Hematopoietic multipotent progenitor cell treated with erythropoietin and hydrocortisone succinate and interleukin-3 and kit ligand, for 17 days (in vitro differentiated cells): ENCODE data around the gene WHRN.

ENCODE experiments used
- DNase-seq: peaks from one replicate; pipeline ENCODE4 v3.0.0-alpha.2; 2015; ENCODE audit warnings: low spot score

The WHRN gene

GRCh38 chr9:114505187-114506081, at the start of gene WHRN:
WHRN (minus strand) TSS chr9:114505473; CDS start chr9:114504801, 672 bp downstream.
- no peak for DNase-seq

DNA sequence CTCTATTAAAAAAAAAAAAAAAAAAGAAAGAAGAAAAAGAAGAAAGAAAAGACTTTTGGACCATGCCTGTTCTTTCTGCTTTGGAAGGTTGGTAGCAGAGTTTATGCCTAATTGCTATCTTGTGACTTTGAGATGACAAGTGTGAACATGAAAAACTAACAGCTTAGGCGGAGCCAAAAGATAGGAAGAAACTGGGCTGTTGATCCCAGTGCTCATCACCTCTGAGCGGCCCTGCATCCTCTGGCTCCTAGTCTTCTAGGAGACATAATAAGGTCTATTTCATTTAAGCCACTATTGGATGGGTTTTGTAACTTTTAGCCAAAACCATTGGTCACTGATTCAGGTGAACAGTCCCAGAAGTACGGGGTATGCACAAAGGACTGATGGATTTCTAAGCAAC, 47.9 kb upstream of the WHRN start:
- no peak for DNase-seq

GRCh38 chr9:114552706-114553105, 47.4 kb upstream of the WHRN start:
- no peak for DNase-seq

- no peak for DNase-seq
Measured at GRCh38 chr9:114551750-114552685, 46.7 kb upstream of the WHRN start.

DNA sequence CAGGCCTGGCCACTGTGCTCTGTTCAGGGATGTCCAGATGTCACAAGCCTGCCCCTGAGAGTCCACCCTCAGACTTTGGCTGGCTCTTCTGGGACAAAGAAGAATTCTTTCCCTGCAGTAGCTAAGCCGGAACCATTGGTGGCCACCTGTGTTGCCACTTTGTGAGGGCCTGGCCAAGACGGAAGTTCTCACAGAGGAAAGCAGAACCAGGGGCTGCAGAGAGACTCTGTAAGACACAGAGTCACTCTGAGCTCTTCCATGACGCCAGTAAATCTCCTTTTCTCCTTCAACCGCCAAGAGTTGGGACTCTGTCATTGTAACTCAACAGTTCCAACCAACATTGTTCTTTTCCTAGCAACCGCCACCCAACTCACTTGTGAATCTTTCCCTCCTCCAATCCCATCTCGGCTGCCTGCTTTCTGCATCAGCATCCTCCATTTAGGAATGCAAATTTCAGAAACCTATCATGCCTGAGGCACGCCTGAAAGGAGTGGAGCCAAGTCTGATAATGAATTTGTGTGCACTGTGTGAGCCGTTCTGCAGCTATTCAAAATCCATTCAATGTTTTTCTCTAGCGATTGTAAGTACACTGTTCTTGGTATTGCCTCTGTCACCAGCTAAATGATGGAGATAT, 44.5 kb upstream of the WHRN start:
- DNase-seq = no peak

DNA sequence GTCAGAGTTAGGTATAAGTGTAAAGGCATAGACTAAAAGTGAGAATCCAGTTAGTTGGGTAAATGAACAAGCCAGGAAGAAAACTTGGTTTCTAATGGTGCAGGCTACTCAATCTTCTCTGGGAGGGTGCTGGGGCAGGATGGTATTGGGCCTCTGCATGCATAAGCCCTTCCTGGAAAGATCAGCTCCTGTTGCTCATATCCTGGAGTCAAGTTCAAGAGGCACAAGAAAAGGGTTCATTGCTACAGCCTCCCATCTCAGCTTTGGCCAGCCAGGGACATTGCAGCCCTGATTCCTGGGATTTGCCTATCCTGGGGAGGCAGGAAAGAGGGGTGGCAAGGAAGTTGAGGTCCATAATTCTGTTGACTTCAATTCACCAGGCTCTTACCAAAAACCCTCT, 41.6 kb upstream of the WHRN start:
- no peak for DNase-seq

DNA sequence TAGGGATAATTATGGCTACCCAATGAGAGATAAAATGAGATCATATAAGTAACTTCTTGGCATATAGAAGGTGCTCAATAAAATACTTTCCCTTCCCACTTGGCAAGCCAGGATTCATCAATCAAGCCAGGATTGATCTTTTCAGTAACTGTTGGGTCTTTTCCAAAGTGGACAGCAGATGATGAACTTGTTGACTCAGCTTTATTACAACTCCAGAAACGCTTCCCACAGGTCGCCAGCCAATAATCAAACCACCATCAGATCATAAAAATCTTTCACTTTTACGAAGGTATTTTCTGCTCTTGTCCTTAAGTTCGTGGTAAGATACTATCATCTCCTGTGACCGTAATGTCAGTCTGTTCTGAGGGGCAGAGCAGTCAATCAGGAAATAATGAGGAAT, 39.8 kb upstream of the WHRN start:
- DNase-seq = no peak

DNA sequence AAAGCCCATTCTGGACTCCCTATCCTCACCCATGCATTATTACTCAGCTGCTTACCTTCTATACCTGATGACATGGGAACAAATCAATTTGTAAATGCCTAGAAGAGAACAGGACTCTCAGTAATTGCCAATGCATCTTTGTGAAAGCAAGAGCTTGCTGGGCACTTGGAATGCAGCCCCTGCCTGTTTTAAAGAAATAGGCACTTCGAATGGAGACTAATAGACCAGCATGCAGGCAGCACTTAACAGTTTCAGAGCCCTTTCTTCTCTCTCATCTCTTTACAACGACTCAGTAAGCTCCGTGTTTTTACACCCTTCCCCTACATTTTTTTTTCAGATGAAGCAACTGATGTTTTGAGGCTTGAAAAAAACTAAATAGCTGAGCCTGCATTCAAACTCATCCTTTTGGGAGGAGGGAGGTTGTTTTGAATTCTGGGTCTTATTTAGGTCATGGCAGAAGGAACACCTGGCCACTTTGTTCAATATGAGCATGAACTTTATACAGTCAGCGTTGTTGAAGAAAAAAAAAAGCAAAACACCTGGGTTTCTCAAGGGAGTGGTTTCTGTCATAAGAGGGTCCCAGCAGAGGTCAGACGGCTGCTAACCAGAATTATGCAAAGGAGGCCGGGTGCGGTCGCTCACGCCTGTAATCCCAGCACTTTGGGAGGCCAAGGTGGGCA, 34.6 kb upstream of the WHRN start:
- no peak for DNase-seq

DNA sequence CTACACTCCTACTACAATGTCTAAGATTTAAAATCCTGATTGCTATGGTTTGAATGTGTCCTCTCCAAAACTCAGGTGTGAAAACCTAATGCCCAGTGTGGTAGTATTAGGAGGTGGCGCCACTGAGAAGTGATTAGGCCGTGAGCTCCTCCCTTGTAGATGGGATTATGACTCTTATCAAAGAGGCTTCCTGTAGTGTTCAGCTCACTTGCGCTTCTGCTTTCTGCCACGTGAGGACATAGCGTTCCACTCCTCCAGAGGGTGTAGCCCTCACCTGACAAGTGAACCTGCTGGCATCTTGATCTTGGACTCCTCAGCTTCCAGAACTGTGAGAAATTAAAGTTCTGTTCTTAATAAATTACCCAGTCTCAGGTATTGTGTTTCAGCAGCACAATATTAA, 33.0 kb upstream of the WHRN start:
- DNase-seq = no peak

- no peak for DNase-seq
Measured at GRCh38 chr9:114532561-114533237, 27.4 kb upstream of the WHRN start.

DNA sequence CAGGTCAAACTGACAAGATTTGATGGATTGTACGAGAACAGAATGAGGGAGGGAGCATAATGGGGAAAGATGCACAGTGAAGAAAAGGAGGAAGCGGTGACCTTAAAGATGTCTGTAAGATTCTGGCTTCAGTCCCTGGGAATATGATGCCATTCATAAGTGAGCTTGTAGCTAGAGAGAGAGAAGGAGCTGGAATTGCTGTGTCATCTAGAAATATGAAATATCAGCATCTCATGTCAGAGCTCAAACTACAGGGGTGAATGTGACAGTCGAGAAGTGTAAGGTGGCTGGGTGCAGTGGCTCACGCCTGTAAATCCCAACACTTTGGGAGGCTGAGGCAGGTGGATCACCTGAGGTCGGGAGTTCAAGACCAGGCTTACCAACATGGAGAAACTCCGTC, 24.0 kb upstream of the WHRN start:
- no peak for DNase-seq

GRCh38 chr9:114526807-114527206, 21.5 kb upstream of the WHRN start:
- DNase-seq = no peak

- DNase-seq = no peak
Measured at GRCh38 chr9:114525513-114525912, 20.2 kb upstream of the WHRN start.

DNA sequence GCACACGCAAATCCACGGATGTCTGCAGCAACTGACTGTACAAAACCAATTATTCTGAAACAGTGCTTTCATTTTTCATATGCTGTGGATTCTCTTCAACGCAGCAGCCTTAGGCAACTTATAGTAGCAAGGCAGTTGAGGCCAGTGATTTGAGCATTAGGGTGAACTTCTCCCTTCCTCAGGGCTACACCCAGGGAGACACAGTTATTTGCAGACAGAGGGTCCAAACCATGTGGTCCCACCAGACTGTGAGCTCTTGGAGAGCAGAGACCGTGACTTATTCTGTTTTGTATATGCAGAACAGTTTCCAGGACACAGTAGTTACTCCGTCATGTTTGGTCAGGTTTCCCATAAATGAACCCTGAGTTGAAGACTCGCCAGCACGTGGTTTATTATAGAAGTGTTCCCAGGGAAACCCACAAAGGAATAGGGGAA, 19.0 kb upstream of the WHRN start:
- DNase-seq = no peak

DNA sequence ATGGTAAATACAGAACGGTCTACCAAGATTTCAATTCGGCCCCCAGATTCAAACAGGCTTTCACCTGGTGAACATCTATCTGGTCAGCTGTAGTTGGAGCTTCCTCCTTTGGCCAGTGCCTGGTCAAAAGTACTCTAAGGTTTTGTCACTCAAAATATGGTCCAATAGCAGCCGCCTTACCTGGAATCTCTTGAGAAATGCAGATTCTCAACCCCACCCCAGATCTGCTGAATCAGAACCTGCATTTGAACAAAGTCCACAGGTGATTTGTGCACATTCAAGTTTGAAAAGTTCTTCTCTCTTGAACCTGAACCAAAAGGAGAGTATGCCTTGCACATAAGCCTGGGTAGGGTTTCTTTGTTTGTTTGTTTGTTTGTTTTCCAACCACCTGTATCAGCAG, 17.6 kb upstream of the WHRN start:
- no peak for DNase-seq

DNA sequence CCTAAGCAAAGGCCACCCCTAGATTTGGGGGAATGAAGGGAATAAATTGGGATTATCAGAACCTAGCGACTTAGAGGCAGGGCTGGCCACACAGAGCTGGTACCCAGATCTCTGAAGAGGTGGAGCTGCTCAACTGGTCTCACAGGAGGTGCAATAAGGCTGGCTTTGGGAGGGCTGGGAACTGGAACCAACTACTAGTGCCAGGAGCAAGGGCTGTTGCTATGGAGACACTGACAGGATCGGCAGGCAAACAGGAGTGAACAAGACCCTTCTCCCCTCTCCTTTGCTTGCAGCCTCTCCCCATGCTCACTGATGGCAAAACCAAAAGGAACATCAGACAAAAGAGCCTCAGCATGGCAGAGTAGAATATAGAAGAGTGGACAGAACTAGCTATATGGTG, 17.0 kb upstream of the WHRN start:
- no peak for DNase-seq

DNA sequence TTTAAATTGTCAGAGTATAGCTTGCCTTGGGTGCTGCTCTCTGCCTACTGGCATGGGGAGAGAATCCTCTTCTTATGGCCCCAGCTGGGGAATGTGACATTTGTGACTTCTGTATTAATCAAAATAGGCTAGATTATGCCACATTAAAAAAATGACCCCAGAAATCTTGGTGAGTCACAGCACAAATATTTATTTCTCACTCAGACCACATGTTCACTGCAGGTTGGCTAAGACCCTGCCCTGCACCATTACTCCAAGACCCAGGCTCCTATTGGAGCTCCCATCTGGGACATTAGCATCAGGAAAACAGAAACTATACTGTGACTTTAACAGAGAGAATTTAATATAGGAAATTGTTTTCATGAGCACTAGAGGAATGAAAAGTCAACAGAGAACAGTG, 16.6 kb upstream of the WHRN start:
- DNase-seq = no peak

DNA sequence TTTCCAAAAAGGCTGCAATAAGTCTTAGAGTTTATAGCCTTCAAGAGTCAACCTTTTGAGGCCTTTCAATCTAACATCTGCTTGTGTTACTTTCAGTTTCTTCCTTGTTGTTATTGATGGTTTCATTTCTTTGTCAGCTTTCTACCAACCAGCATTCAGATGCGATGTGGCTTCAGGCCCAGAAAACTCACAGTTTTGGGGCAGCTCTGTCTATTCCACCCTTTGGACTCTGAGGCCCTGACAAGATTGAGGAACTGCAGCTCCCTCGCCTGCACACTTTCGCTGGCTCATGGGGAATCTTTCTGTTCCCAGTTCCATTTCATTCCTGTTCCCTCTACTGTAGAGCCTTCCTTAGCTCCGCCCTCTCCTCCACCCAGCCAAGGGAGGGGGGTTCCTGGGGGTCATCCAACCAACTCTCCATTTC, 13.3 kb upstream of the WHRN start:
- DNase-seq = no peak

- no peak for DNase-seq
Measured at GRCh38 chr9:114518120-114518519, 12.8 kb upstream of the WHRN start.

- no peak for DNase-seq
Measured at GRCh38 chr9:114516913-114517312, 11.6 kb upstream of the WHRN start.

- DNase-seq = no peak
Measured at GRCh38 chr9:114515528-114515927, 10.3 kb upstream of the WHRN start.
